A549 treated with dexamethasone at 1 μM for 4 hours (cell line): Measurements from ENCODE around the gene FN1. TPM values are rescaled to one million over a fixed set of nuclear protein-coding genes. Genes with fewer than 3 reads are reported as not detected.

Experiments used
- total RNA-seq: library from RNA; stranded (reverse); fragments of 200-300 nt; extraction: Qiagen RNA extraction; gene quantifications from 5 replicates; pipeline ENCODE4 v1.2.3, GENCODE V29; 2022

FN1 gene
- total RNA-seq, result 192 to 270 TPM (median 224 TPM) in 5 replicates

GRCh38 chr2:215435870-215436704 is at the start of gene FN1:
TSS of gene FN1 (minus strand) at chr2:215436068. CDS start at chr2:215435802, 266 bp downstream.

GRCh38 chr2:215311625-215312396 is 124.1 kb downstream of the FN1 start, which contains the start of gene ATIC:
TSS of gene ATIC (plus strand) at chr2:215312059. CDS start at chr2:215312143, 84 bp downstream.

Other genes starting within 250 kb of the FN1 start
- 200 to 237 TPM (median 224 TPM) in 5 replicates for gene ATIC, start 124.0 kb downstream of the FN1 start, total RNA-seq